NCI-H1105 (cell line): ENCODE data around the gene CRYBG1.

ENCODE experiments used
- DNase-seq: peaks from one replicate; lab custom pipeline; 2025; lab: John Stamatoyannopoulos, UW

The CRYBG1 gene, protein sequence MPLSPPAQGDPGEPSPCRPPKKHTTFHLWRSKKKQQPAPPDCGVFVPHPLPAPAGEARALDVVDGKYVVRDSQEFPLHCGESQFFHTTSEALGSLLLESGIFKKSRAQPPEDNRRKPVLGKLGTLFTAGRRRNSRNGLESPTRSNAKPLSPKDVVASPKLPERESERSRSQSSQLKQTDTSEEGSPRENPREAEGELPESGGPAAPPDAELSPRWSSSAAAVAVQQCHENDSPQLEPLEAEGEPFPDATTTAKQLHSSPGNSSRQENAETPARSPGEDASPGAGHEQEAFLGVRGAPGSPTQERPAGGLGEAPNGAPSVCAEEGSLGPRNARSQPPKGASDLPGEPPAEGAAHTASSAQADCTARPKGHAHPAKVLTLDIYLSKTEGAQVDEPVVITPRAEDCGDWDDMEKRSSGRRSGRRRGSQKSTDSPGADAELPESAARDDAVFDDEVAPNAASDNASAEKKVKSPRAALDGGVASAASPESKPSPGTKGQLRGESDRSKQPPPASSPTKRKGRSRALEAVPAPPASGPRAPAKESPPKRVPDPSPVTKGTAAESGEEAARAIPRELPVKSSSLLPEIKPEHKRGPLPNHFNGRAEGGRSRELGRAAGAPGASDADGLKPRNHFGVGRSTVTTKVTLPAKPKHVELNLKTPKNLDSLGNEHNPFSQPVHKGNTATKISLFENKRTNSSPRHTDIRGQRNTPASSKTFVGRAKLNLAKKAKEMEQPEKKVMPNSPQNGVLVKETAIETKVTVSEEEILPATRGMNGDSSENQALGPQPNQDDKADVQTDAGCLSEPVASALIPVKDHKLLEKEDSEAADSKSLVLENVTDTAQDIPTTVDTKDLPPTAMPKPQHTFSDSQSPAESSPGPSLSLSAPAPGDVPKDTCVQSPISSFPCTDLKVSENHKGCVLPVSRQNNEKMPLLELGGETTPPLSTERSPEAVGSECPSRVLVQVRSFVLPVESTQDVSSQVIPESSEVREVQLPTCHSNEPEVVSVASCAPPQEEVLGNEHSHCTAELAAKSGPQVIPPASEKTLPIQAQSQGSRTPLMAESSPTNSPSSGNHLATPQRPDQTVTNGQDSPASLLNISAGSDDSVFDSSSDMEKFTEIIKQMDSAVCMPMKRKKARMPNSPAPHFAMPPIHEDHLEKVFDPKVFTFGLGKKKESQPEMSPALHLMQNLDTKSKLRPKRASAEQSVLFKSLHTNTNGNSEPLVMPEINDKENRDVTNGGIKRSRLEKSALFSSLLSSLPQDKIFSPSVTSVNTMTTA (N-terminal part only)

DNA sequence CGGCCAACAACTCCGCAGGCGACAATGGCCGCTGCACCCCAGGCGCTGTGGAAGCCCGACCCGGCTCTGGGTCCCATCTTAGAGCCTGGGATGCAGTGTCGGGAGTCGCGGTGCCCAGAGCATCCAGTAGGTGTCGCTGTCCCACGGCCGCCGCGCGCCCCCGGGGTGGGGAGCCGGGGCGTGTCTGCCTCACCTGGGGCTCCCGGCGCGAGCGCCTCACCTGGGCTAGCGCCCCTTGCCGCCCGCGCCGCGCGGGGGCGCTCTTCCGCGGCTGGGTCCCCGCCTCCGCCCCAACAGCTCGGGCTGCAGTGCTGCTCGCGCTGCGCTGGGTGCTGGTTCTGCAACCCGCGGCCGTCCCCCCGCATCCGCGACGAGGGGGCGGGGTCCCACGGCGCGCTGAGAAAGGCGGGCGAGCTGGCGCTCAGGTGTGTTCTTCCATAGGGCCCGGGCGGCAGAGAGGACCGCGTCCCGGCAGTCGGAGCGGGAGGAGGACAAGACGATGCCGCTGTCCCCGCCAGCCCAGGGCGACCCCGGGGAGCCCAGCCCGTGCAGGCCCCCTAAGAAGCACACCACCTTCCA is at the start of gene CRYBG1:
CRYBG1 (plus strand) TSS at position 308 of the 579 bp plus-strand sequence; CDS start at position 500, 192 bp downstream.
- peak; percentile 82 for DNase-seq

DNA sequence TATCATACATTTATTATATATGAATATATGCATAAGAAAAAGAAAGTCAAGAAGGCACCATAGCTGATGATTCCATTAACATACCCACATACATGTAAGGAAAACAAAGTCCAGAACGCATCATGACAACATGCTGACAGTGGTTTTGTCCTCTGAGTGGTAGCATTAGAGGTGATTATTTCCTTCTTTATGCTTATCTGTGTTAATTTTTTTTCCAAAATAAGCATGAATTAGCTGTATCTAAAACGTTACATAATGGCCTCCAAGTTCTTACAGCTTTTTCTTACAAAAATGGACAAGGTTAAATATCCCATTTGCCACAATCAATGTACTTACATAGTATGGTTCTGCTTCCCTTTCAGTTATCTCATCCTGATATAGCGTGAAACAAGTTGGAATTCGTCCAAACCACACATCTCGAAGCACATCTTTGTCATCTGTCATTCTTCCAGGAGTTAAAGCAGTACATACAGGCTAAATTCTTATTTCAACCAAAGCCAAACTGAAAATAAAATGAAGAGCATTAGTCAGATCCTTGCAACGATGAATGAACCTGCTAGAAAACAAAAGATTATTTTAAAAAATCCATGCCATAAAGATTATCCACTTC is 44.6 kb upstream of the CRYBG1 start:
- peak; percentile 38 for DNase-seq

DNA sequence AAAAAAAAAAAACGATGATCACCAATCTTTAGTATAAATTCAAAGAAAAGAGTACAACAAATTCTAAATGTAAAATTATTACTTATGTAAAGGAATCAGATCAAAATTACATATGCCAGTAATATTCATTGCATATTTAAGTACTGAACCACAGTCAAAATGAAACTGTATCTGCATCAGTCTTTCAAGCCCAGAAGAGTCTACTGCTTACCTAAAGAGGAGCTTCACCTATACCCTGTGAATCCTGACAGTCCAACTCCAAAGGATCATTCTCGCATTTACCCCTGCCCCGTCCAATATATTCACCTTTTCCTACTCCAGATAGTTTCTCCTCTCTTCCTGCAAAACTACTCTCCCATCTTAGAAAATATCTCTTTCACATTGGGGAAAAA is 44.1 kb upstream of the CRYBG1 start:
- no peak for DNase-seq

DNA sequence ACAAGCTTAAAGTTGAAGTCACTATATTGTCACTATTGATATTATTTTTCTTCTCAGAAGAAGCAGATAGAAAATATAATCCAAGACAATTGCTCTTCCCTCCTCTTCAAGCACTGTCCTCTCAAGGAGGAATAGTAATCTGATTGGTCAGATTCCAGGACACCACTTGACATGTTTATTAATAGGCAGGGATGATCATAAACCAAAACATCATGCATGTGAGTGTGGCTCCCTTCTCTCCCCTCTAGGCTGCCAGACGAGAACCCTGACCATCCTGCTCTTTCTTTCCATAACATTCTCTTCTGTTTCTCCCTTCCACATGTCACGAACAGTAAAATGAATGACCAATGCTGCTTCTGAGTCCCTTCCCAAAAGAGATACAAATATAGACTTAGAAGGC is 42.5 kb upstream of the CRYBG1 start:
- no peak for DNase-seq

DNA sequence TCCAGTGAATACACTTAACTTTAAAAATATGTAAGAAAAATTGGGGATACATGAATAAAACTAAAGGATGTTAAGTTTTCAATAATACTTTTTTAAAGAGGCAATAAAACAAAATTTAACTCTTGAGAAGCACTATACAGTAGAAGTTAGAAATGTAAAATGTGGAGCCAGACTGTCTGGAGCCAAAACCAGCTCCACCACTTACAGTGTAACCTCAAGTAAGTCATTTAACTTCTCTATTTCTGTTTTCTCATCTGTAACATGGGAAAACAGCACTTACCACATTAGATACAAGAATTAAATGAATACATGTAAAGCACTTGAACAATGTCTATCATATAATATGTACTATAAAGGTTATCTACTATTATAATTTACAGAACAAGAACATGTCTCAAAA is 41.7 kb upstream of the CRYBG1 start:
- DNase-seq = peak; percentile 51

DNA sequence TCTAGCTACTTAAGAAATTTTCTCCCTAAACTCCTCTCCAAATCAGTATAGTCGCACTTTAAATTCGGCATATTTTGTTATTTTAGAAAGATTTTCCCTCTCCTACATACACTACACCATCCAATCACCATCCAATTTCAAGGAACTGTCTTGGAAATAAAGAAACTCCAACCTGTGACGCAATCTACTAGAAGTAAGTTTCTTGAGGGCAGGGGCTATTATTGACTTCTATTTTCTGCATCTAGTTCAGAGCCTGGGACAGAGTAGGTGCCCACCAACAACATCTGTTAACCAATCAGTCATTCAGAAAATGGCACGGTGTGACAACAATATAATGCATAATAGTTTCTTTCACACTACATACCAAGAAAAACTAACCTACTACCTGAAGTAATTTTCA is 38.6 kb upstream of the CRYBG1 start:
- no peak for DNase-seq

DNA sequence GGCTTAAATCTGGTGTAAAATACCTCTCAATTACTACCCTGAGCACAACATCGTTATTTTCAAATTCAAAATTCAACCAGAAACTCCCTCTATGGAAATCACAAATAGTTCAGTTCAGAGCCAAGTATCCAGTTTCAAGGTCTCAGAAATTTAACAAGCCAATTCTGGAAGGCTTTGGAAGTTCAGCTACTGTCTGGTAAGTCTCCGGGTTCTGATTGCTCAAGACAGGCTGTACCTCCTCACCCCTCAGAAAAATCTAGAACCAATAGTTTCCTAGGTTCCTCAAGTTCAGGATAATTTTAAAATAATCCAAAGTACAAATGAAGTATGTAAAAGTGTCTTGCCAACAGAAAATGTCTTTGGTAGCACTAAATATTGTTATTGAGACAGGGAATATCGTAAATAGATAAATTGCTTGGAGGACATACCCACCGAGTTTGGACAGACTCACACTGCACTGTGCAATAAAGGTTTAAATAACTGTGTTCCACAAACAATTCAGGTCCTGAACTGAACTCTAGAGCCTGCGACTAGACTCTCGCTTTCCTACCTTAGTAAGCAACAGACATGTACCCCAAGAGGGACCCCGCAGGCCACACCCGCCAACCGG is 35.7 kb upstream of the CRYBG1 start:
- no peak for DNase-seq

DNA sequence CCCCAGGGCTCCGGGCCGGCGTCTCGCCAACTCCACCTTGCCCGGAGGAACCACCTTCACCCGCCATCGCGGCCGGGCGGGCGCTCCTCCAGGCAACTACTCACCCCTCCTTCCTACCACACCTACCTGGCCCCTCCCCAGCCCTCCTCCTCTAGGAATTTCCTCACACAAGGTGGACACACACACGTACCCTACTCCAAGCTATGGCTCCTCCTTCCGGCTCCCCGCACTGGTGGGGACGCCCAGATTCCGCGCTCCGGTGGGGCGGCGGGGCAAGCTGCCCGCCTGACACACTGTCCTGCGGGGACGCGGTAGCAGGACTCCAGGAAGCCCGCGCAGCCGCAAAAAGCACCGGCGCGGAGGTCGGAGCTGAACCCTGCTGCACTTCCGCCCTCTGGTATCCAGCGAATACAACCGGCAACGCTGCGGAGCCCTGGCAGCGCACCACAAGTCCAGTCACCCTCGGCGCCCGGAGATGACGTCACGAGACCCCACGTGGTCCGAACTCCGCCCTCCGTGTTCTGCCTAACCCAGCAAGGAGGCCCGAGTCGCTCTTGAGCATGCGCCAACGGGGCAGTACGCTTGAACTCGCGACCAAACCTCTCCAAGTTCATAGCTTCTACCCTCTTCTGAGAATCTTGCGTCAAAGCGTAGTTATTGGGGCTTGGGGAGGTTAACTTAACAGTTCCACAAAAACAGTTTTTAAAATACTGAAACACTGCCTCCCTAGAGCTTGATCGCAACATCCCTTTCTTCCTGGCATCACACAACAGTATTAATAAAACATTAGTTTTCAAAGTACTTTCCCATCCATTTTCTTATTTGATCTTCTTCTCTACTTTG is 35.0 kb upstream of the CRYBG1 start, which contains the start of gene ATG5:
ATG5 (minus strand) TSS at position 425 of the 843 bp plus-strand sequence. CDS start 9,552 bp downstream, outside the sequence.
- peak; percentile 96 for DNase-seq

DNA sequence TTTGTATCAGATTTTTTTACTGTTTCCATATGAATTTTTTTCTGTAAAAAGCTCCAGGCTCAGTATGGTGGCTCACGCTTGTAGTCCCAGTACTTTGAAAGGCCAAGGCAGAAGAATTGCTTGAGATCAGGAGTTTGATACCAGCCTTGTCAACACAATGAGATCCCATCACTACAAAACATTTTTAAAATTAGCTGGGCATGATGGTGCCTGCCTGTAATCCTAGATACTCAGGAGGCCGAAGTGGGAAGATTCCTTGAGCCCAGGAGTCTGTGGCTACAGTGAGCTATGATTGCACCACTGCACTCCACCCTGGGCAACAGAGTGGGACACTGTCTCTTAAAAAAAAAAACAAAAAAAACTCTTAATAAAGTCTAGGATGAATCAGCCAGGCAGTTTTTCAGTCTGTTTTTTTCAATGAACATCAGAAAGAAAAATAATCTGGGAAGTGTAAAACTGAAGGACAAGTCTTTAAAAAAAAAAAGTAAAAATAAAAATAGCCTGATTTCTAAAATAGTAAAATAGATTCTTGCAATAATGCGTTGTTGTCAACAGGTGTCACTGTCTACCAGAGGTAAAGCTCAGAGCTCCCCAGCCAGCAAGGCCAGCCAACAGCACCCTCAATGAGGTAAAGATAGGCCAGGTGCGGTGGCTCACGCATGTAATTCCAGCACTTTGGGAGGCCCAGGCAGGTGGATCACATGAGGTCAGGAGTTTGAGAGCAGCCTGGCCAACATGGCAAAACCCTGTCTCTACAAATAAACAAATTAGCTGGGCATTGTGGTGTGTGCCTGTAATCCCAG is 25.7 kb upstream of the CRYBG1 start:
- peak; percentile 30 for DNase-seq

DNA sequence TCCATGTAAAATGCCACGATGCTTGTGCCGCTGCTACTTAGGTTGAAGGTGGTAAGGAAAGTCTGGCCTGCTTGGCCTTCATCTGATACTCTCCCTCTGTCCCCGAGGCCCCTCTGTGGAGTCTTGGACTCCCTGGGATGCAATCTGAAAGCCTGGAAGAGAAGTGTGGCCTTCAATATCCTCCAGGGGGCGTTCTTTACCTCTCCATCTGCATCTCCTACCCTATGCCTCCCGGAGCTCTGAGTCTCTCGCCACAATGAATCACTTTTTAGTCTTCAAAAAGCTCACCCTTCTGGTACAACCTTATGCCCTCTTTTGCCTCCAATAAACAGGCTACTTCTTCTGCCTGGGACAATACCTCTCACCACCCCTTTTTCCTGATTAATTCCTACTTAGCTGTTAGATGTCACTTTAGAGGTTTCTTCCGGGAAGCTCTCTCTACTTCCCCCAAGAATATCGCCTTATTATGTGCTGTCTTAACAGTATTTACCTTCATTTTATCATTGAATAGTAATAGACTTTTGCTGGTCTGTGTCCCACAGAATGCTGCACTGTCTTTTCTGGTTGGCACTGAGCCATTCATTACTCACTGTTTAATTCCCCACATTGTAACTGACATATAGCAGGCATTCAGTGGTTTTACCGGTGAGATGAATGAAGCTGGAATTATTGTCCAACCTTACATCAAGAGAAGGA is 21.0 kb upstream of the CRYBG1 start:
- peak; percentile 71 for DNase-seq

DNA sequence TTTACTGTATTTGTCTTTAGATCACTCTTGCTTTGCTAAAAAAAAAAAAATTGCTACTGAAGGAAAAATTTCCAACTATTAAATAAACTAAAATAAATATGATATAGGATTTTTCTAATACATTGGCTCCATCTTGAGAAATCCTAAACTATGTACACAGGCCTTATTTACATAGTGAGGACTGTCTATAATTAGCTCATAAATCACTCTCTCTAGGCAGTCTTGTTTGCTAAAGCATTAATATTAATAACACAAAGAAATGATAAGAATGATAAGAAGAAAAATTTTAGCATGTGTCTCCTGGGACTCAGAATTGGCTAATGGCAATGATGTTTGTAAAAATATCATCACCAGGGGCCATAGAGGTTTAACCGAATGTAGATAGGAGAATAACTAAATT is 13.3 kb upstream of the CRYBG1 start:
- DNase-seq = peak; percentile 52

DNA sequence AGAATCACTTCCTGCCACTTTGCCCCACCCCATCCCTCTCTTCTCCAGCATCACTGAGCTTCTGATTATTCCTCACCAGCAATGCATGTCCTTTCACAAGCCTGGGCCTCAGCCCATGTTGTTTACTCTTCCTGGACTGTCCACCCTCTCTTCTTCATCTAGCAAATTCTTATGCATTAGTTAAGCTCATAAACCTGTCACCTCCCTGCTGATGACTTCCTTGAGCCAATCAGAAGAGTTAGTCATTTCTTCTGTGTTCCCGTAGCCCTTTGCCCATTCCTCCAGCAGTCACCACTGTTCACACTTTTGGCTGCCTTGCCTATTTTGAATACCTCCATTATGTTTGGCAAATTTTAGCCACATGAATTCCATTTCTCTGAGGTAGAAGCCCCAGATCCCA is 4.1 kb upstream of the CRYBG1 start:
- DNase-seq = no peak

DNA sequence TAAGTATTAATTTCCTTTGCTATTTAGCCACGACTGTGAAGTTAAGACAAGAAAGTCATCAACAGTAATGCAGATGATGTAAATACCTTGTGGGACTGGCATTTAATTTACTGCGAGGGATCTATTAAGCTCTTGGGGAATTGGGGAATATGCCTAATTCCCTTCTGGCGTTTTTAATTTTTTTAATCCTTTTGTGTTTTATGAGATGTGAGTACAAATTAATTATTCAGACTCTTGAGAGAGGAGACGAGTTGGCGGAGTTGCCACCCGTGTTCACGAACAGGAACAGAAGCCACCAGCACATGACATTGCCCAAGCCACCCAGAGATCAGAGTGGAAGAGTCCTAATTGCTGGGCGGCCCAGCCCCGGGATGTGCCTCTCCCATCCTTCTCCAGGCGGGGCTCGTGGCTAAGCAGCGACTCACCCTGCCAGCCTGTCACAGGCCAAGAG is 533 bp upstream of the CRYBG1 start:
- DNase-seq = no peak

DNA sequence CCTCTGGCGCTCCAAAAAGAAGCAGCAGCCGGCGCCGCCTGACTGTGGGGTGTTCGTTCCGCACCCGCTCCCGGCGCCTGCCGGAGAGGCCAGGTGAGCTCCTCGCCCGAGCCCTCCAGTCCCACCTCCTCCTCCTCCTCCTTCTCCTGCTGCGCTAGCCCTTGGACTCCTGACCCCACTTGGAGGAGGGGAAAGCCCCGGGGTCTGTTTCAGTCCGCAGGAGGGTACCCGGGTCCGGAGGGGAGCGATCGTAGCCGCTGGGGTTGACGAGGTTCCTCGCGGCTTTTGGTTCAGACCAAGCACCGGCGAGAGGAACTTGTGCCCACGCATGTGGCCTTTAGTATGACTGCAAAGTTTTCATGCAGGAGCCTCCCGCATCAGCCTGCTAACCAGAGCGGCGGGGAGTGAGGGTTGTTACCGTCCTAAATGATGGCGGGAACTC is 493 bp downstream of the CRYBG1 start:
- peak; percentile 46 for DNase-seq

DNA sequence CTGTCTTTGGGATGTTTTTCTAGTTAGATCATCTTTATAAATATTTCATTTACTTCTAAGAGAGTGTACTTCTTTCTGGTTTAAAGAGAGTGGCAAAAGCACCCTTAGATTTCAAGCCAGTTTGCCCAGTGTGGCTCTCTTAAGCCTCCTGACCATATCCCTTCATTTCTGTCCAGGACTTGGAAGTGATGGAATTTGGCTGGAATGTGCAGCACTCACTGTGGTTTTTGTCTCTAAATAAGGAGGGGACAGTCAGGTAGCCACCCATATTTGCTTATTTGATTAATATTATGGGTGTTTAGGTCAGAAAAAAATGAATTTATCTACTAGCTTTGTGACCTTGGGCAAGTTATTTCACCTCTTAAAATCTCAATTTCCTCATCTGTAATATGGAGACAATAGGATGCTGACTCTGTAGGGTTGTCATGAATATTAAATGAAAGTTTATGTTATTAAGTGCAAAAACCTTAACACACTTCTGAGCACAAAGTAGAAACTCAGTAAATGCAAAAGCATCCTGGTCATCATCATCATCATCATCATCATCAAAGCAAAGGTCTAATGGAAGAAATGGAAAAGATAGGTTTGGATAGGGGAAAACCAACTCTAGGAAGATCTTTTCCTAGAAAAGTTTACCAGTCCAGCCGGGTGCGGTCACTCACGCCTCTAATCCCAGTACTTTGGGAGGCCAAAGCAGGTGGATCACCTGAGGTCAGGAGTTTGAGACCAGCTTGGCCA is 3.1 kb downstream of the CRYBG1 start:
- DNase-seq = no peak

DNA sequence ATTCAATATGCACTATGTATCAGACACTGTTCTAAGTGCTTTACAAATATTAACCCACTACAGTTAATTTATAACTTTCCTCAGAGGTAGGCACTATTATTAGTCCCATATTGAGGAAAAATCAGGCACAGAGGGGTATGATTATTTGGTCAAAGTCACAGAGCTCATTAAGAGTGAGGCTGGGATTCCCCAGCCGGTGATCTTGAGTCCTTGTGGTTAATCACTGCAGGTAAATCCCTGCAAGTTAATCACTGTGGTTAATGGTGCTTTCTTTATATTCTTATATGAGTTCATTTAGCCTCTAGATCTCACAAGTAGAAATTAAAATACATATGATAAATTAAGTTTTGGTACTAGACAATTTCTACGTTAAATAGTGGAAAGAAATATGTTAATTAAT is 9.2 kb downstream of the CRYBG1 start:
- DNase-seq = no peak

DNA sequence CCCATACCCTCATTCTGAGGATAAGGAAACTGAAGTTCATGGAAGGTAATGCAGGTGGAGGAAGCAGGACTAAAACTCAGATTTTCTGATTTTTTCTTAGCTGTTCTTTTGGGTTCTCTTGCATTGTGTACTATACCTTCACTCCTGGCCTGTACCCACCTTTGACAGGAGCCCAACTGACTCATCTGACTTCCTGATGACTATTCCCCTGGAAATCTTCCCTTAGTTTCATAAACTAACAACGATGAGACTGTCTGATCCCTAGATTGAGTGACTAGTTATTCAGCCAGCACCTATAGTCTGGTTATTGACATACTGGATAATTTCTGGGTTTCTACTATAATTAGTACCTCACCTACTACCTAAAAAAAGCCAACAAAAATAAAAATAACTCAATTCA is 10.1 kb downstream of the CRYBG1 start:
- DNase-seq = no peak
